NOMO-1 treated with DMSO at 0.1 percent for 48 hours (cell line): ENCODE data around the gene DACH1.
A peak's percentile ranks its signal among the peaks of the same experiment; 100 is the strongest.

ENCODE experiments used
- DNase-seq: peaks from one replicate; lab custom pipeline; 2025; ENCODE audit not compliant: unreplicated experiment; lab: John Stamatoyannopoulos, UW

The DACH1 gene

DNA sequence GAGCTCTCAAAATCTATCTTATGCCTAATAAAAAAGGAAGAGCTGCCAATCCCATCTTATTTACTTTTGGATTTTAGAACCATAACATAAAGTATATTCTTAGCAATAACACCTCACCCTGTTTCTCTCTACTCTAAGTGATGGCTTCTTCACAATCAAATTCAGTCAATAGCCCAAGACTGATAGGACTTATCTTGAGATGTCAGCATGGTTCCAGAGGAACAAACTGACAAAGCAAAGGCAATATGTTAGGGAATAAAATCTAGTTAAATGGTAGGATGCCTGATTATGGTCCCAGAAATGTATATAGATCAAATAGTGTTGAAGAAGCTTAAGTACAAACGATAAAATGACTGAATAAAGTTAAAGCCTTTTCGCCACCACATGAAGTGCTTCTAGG lies 36.3 kb downstream of the DACH1 start:
- no peak for DNase-seq

DNA sequence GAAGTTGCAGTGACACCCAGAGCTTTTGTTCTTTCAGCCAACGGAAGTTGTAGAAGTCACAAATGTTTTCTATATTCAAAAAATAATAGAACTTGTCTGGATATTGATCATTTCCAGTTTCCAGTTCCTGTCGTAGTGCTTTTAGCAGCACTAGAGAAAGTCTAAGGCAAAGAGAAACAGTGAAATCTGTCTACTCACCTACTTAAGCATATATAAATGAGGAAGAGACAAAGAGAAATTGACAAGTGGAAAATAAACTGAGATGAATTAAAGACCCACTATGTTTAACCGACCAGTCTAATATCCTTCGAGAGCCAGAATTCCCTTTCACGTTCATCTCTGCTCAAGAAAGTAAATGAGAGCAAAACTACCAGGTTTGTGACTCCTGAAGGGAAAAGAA lies 36.7 kb downstream of the DACH1 start:
- no peak for DNase-seq

DNA sequence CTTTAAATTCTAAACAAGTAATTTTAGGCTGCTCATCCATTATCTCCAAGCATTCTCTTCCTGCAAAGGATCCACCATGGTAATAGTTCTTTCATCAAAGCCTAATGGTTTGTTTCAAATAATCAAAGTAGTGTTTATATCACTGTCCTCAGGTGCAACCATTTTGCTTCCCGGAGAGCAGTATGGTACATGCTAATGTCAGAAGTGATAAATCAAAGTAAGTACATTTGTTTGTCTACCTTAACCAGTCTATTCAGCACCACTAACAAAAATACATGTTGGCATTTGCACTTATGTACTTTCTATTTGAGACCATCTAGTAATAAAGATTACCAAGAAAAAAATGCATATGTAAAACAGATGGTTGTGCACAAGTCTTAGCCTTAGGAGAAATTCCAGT lies 37.5 kb downstream of the DACH1 start:
- no peak for DNase-seq

DNA sequence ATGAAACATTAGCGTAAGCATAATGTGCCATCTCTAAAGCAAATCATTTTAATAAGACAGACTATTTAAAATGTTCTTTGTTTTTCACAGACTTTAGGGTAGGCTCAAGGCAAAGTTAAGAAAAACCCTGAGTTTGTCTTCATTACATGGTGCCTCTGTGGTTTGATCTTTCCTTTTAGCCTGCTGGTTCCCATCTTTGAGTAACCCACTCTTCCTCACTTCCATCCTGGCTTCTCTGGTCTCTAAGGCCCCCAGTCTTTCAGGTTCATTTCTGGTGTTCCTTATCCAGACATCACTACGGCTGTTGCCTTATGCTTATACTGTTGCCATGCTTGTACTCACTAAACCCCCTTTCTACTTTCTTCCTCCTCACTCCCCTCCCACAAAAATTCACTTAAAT lies 38.4 kb downstream of the DACH1 start:
- DNase-seq: no peak

- DNase-seq: peak; percentile 44
These were observed 38.9 kb downstream of the DACH1 start for GRCh38 chr13:71828117-71828516.

GRCh38 chr13:71827241-71827640 lies 39.8 kb downstream of the DACH1 start:
- DNase-seq: no peak

- peak; percentile 32 for DNase-seq
These were observed 46.3 kb downstream of the DACH1 start for GRCh38 chr13:71820699-71821098.

- no peak for DNase-seq
These were observed 49.7 kb downstream of the DACH1 start for GRCh38 chr13:71817335-71817734.

GRCh38 chr13:71814806-71815360 lies 52.1 kb downstream of the DACH1 start:
- DNase-seq: no peak

GRCh38 chr13:71813187-71813586 lies 53.8 kb downstream of the DACH1 start:
- DNase-seq: no peak

DNA sequence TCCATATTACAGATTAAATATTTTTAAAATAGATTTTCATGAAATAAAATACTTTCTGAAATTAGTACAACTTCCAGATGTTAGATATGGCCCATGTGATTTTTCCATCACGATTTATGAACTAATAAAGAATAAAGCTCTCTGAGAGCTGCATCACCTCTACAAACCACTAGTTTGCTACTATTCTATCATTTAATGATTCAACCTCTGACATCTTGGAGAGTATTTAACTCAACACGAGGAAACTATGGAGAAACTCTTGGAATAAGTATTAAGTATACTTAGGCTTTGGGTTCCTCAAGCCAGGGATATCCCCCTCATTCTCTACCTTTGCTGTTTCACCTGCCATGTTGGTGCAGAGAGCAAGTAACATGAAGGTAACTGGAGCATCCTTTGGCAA lies 55.7 kb downstream of the DACH1 start:
- DNase-seq: no peak

DNA sequence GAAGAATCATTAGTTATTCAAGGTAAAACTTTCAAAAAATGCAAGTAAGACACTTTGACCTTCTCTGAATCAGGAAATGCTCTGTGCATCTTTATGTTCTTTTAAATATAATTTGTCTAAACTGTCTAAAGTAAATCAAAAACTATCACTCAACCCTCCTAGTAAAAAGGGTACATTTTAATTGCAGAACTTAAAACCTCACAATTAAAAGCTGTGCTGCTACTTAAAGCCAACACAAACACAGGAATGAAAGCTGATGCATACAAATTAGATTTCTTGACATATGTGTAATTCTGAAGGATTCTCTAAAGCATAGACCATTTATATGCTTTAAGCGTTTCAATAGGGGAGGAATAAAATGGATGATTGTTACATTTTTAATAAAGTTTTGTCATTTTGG lies 58.3 kb downstream of the DACH1 start:
- no peak for DNase-seq

- DNase-seq: peak; percentile 34
These were observed 60.1 kb downstream of the DACH1 start for GRCh38 chr13:71806886-71807285.

DNA sequence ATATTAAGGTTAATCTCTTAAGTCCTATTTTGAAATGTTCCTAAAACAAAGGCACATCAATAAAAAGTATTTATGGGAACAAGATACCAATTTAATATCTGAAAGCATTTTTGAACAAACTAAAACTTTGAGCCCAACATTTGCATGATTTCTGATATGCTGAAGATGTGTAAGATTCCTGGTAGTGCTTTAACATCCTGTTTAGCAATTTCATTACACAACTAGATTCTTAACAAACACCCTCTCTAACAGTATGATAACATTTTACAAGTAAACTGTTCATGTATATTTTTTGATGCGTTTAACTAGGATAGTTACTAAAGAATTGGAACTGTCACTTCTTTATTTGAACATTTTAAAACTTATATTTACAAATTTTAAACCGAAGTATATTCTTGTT lies 63.9 kb downstream of the DACH1 start:
- DNase-seq: peak; percentile 38

DNA sequence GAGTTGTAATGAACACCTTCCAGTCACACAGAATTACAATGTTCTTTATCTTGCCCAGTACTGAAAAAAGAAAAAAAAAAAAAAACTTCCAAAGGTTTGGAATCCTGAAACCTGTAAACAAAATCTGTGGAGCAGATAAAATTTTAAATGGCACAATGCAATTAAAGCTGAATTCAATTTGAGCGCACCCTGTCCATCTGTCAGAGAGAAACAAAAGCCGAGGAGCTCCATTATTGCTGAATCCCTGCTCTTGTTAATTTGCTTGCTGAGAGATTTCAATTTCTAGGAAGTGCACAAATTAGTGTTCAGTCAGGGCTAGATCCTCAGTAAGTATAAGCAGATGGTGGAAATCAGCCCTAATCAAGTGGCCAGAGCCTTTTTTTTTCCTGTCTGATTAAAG lies 65.2 kb downstream of the DACH1 start:
- no peak for DNase-seq

GRCh38 chr13:71801165-71801760 lies 65.7 kb downstream of the DACH1 start:
- no peak for DNase-seq

GRCh38 chr13:71799324-71799723 lies 67.7 kb downstream of the DACH1 start:
- no peak for DNase-seq

DNA sequence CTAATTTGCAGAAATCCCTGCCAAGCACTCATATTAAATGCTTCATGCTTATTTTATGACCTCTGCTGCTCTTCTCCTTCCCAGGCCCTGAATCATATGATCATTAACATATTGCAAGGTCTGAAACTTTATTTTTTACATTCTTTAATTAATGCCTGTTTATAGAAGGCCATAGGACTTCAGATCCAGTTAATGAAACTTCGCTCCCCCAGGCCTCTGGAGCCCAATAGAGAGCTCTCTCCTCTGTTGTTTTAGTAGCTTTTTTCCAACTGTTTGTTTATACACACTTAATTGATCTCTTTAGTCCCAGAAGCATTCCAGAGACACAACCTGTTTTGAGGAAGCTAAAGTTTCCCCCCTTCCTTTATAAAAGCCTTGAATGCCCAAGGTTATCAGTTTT lies 68.3 kb downstream of the DACH1 start:
- DNase-seq: no peak

DNA sequence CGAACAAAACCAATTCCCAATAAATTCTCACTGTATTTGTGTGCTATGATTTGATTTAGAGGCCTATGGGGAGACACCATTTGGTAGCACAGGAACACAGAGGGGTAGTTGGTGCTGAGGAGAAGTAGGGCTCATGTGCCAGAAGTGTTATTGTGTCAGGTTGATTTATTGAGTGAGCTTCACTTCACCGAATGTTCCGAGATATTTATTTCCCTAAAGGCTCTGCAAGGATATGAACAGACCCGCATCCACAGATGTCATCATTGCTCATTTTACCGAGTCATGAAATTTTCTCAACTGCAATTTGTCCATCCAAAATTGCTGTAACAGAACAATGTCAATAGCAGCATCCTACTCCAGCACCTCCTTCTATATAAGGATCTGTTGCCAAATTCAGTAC lies 69.5 kb downstream of the DACH1 start:
- peak; percentile 78 for DNase-seq

GRCh38 chr13:71789693-71790329 lies 77.2 kb downstream of the DACH1 start:
- DNase-seq: no peak

DNA sequence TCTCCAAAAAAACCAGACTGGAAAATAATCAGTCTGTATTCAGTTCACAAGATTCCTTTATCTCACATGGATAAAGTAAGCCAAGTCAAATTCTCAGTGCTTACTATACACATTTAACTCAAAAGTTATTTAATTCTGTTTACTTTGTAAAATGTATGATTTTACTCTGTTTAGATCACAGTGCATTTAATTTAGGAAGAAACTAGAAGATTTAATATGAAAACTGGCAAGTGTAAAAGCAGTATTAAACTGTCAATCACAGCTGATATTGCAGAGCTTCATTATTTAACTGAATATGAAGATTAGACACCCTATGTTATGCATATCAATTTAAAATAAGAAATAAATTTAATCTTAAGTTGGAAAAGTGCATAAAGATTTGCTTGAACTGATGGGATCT lies 78.0 kb downstream of the DACH1 start:
- no peak for DNase-seq

DNA sequence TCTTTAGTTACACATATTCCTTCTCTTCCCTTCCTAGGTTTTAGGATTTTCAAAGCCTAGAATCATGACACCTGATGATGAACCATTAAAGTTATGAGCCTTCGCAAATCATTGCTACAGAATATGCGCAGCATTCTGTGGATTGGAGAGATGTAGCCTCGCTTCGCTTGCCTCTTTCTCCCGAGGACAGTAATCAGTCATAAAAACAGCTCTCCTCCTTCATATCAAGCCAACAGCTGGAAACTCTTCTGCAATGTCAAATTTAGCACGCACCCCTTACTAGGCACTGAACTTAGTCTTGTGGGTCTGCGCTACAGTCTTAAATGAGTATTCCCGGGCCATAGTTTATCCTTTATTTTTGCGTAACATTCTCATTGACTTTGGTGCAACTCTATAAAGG lies 79.6 kb downstream of the DACH1 start:
- DNase-seq: no peak

GRCh38 chr13:71786875-71787274 lies 80.1 kb downstream of the DACH1 start:
- no peak for DNase-seq
